K562 (cell line): ENCODE measurements around the gene GRB2. TPM values are rescaled to one million over a fixed set of nuclear protein-coding genes. Genes with fewer than 3 reads are reported as not detected.

Source experiments
- ARID2 ChIP-seq: fragments of 450-650 bp; IDR thresholded peaks from 2 replicates; pipeline ENCODE4 v1.6.1; 2017; ENCODE audit warnings: antibody characterized with exemption, mild to moderate bottlenecking
- BRF1 ChIP-seq: IDR thresholded peaks from 3 replicates; pipeline ENCODE4 v1.6.1; 2011; ENCODE audit warnings: borderline replicate concordance, mild to moderate bottlenecking; ENCODE audit not compliant: insufficient read length; ENCODE audit errors: extremely low read depth
- CSDE1 ChIP-seq, 2 experiments: fragments of 450-650 bp; IDR thresholded peaks; 2 replicates each; pipeline ENCODE4 v1.6.1; 2016; ENCODE audit warnings: mild to moderate bottlenecking in 1 of 2
- FOXK1 ChIP-seq: sonication (generic); formaldehyde crosslinking; IDR thresholded peaks from 2 replicates; pipeline ENCODE4 v1.8.0; 2022; ENCODE audit warnings: missing genetic modification reagents, mild to moderate bottlenecking, borderline replicate concordance
- GTF2F1 ChIP-seq: IDR thresholded peaks from 2 replicates; pipeline ENCODE4 v1.6.1; 2011; ENCODE audit warnings: low read depth, low read length, improper control_type of control experiment
- IRF2 ChIP-seq: sonication (generic); formaldehyde crosslinking; IDR thresholded peaks from 2 replicates; pipeline ENCODE4 v1.8.1; 2022; ENCODE audit warnings: mild to moderate bottlenecking, missing genetic modification reagents
- KLF6 ChIP-seq: fragments of 250-450 bp; sonication (Bioruptor Pico); IDR thresholded peaks from 2 replicates; pipeline ENCODE4 v1.4.0; 2020; ENCODE audit warnings: mild to moderate bottlenecking, moderate library complexity, borderline replicate concordance
- MCM3 ChIP-seq: fragments of 450-650 bp; IDR thresholded peaks from 2 replicates; pipeline ENCODE4 v1.6.1; 2016
- MCM7 ChIP-seq, 2 experiments: fragments of 450-650 bp; IDR thresholded peaks; 2 replicates each; pipeline ENCODE4 v1.6.1; 2016 to 2018
- MXI1 ChIP-seq: IDR thresholded peaks from 2 replicates; pipeline ENCODE4 v1.6.1; 2011; ENCODE audit warnings: low read depth, mild to moderate bottlenecking, improper control_type of control experiment, low read length
- NFE2L1 ChIP-seq: fragments of 450-650 bp; IDR thresholded peaks from 2 replicates; pipeline ENCODE4 v1.6.1; 2016; ENCODE audit warnings: missing genetic modification characterization, low read depth, mild to moderate bottlenecking, missing compliant biosample characterization, moderate library complexity, borderline replicate concordance
- PTBP1 ChIP-seq: fragments of 200-400 bp; formaldehyde crosslinking; IDR thresholded peaks from 2 replicates; pipeline ENCODE4 v1.6.1; 2017; ENCODE audit warnings: low read depth, low read length
- RBM22 ChIP-seq: fragments of 200-400 bp; formaldehyde crosslinking; IDR thresholded peaks from 2 replicates; pipeline ENCODE4 v1.6.1; 2018; ENCODE audit warnings: low read length, low read depth; ENCODE audit not compliant: poor library complexity, severe bottlenecking
- SMC3 ChIP-seq: conservative IDR thresholded peaks from 2 replicates; pipeline ENCODE4 v1.6.1; 2011; ENCODE audit warnings: low read depth, low read length, improper control_type of control experiment; ENCODE audit not compliant: insufficient read depth
- SRSF7 ChIP-seq: fragments of 200-400 bp; formaldehyde crosslinking; optimal IDR thresholded peaks from 2 replicates; pipeline ENCODE3; 2017; ENCODE audit warnings: mild to moderate bottlenecking, low read depth, low read length
- STAG1 ChIP-seq: sonication (generic); formaldehyde crosslinking; IDR thresholded peaks from 2 replicates; pipeline ENCODE4 v1.5.0; 2020; ENCODE audit warnings: missing genetic modification reagents, borderline replicate concordance
- TAF9B ChIP-seq: fragments of 450-650 bp; IDR thresholded peaks from 2 replicates; pipeline ENCODE4 v1.6.1; 2018; ENCODE audit warnings: mild to moderate bottlenecking; ENCODE audit not compliant: partially characterized antibody
- TGIF2 ChIP-seq: sonication (generic); formaldehyde crosslinking; IDR thresholded peaks from 2 replicates; pipeline ENCODE4 v1.8.1; 2022; ENCODE audit warnings: mild to moderate bottlenecking, missing genetic modification reagents, moderate library complexity
- ZBED1 ChIP-seq: IDR thresholded peaks from 2 replicates; pipeline ENCODE4 v1.6.1; 2014
- ZNF384 ChIP-seq: IDR thresholded peaks from 2 replicates; pipeline ENCODE4 v1.6.1; 2012; ENCODE audit warnings: low read depth, low read length, improper control_type of control experiment
- ZNF830 ChIP-seq: fragments of 250-450 bp; sonication (Bioruptor Pico); IDR thresholded peaks from 2 replicates; pipeline ENCODE4 v1.5.0; 2021; ENCODE audit warnings: mild to moderate bottlenecking
- polyA plus RNA-seq, 8 experiments: library from polyadenylated mRNA; depleted of rRNA in 4 of 8; stranded (reverse) in 5 of 8; unstranded in 3 of 8; fragments of >200 nt; fragmentation: Nextera tagmentation in 2 of 8; fragmentation: Illumina TruSeq in 1 of 8; extraction: Ambion mirVana in 2 of 8; extraction: Trizol in 1 of 8; gene quantifications; 2 replicates each; pipeline versions ENCODE4 v1.2.1 to v1.2.3, GENCODE V29; 2011 to 2014; ENCODE audit warnings: inconsistent platforms in 1 of 8, missing spikeins in 1 of 8
- total RNA-seq, 7 experiments: library from RNA; depleted of rRNA in 6 of 7; stranded (reverse); fragments of >200 nt in 6 of 7; fragmentation: Illumina TruSeq in 2 of 7; extraction: Trizol in 2 of 7; gene quantifications; 2 replicates each; pipeline versions ENCODE4 v1.2.1 to v1.2.3, GENCODE V29; 2011 to 2021; ENCODE audit warnings: low replicate concordance in 1 of 7
- TF ChIP-seq, protein P1 (sequence below): fragments of 450-650 bp; formaldehyde crosslinking; IDR thresholded peaks from 2 replicates; pipeline ENCODE4 v1.4.0; 2020; ENCODE audit warnings: mild to moderate bottlenecking
- TF ChIP-seq, protein P2 (sequence below): fragments of 250-450 bp; sonication (Bioruptor Pico); IDR thresholded peaks from 2 replicates; pipeline ENCODE4 v1.8.0; 2022; ENCODE audit warnings: inconsistent platforms, mild to moderate bottlenecking, moderate library complexity, borderline replicate concordance
- TF ChIP-seq, protein P3 (sequence below): sonication (generic); formaldehyde crosslinking; IDR thresholded peaks from 2 replicates; pipeline ENCODE4 v1.8.0; 2022; ENCODE audit warnings: mild to moderate bottlenecking, missing genetic modification reagents
- TF ChIP-seq, protein P4 (sequence below): fragments of 250-450 bp; sonication (Bioruptor Pico); IDR thresholded peaks from 2 replicates; pipeline ENCODE4 v1.8.0; 2022; ENCODE audit warnings: inconsistent platforms

Gene GRB2
- total and polyA plus RNA-seq, 9 of the 15 experiments (the other 6 are each of a cell fraction or from before 2014, with no cell fraction given), result 57.2 to 136 (median 84.8) TPM

DNA sequence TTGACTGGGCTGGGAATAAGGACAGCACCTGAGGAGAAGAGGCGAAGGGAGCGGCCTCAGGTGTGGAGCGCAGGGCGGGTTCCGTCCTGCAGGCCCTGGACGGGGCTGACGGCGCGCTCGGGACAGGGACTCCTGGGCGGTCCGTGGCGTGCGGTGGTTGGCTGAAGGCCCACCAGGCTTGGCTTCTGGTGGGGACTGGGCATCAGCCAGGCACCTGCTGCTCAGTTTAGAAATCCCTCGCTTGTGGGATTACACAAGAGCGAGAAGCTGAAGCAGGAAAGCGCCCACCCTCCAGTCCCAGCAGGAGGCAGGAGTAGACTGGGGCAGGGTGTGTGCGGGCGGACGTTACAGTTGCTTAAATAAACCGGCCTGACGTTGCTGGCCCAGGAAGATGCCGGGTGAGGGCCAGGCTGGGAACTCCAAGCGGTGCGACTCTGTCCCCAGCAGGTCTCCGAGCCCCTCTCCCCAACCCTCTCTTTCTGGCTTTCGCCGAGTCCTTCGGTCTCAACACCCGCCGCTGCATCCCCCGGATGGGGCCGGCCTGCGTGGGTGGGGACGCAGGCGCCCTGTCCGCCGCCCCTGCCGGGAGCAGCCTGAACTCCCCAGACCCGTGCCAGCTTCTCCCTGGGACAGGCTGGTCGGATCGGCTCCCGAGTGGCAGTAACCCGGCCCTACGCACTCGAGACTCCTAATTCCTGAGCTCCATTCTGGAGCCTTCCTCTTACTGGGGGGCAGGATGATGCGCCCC is 135.1 kb downstream of the GRB2 start (continued):
- TF ChIP-seq, protein P1, sequence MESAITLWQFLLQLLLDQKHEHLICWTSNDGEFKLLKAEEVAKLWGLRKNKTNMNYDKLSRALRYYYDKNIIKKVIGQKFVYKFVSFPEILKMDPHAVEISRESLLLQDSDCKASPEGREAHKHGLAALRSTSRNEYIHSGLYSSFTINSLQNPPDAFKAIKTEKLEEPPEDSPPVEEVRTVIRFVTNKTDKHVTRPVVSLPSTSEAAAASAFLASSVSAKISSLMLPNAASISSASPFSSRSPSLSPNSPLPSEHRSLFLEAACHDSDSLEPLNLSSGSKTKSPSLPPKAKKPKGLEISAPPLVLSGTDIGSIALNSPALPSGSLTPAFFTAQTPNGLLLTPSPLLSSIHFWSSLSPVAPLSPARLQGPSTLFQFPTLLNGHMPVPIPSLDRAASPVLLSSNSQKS (CRISPR knock-in tag), result no peak
- TF ChIP-seq, protein P2, sequence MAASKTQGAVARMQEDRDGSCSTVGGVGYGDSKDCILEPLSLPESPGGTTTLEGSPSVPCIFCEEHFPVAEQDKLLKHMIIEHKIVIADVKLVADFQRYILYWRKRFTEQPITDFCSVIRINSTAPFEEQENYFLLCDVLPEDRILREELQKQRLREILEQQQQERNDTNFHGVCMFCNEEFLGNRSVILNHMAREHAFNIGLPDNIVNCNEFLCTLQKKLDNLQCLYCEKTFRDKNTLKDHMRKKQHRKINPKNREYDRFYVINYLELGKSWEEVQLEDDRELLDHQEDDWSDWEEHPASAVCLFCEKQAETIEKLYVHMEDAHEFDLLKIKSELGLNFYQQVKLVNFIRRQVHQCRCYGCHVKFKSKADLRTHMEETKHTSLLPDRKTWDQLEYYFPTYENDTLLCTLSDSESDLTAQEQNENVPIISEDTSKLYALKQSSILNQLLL, result no peak
- TF ChIP-seq RBM22 (peak; percentile 47), IRF2 (CRISPR knock-in tag) (no peak), ZNF384 (no peak), PTBP1 (no peak), ZBED1 (no peak), MCM3 (no peak), TAF9B (no peak), MXI1 (no peak), GTF2F1 (no peak), KLF6 (CRISPR knock-in tag) (no peak), TGIF2 (CRISPR knock-in tag) (no peak), STAG1 (CRISPR knock-in tag) (peak; percentile 53; the same call in 1 of the 2 replicates), BRF1 (no peak), ARID2 (no peak), NFE2L1 (tag) (no peak), SRSF7 (no peak), MCM7 (IDR thresholded peaks at IDR 0.05) (no peak), SMC3 (peak; percentile 9; the same call in 1 of the 2 replicates), CSDE1 (IDR thresholded peaks at IDR 0.05) (no peak), FOXK1 (CRISPR knock-in tag) (no peak), ZNF830 (CRISPR knock-in tag) (no peak)
- TF ChIP-seq, protein P3, sequence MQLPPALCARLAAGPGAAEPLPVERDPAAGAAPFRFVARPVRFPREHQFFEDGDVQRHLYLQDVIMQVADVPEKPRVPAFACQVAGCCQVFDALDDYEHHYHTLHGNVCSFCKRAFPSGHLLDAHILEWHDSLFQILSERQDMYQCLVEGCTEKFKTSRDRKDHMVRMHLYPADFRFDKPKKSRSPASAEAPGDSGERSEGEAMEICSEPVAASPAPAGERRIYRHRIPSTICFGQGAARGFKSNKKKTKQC, result no peak
- TF ChIP-seq, protein P4, sequence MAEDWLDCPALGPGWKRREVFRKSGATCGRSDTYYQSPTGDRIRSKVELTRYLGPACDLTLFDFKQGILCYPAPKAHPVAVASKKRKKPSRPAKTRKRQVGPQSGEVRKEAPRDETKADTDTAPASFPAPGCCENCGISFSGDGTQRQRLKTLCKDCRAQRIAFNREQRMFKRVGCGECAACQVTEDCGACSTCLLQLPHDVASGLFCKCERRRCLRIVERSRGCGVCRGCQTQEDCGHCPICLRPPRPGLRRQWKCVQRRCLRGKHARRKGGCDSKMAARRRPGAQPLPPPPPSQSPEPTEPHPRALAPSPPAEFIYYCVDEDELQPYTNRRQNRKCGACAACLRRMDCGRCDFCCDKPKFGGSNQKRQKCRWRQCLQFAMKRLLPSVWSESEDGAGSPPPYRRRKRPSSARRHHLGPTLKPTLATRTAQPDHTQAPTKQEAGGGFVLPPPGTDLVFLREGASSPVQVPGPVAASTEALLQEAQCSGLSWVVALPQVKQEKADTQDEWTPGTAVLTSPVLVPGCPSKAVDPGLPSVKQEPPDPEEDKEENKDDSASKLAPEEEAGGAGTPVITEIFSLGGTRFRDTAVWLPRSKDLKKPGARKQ (CRISPR knock-in tag), result no peak
